Posterior cingulate gyrus (tissue), 11 donors: Measurements from ENCODE around the gene LRRC75A.
A peak's percentile ranks its signal among the peaks of the same experiment; 100 is the strongest.

Source experiments
- DNase-seq, 10 donors: peaks; one replicate each; pipeline versions ENCODE4 v3.0.0 to v3.0.0-alpha.2; 2020 to 2021; ENCODE audit warnings: mixed read lengths in 3 of 10
- intact Hi-C: fragments of 100-400 bp; cut with DNase I; formaldehyde crosslinking; loops from one replicate; pipeline ENCODE4 v1.15.1; 2023

Gene LRRC75A

GRCh38 chr17:16474012-16474725, 17.8 kb downstream of the LRRC75A start:
- DNase-seq: peak in 1 of 10 donors; percentile 42
- intact Hi-C loops: no loop called here

GRCh38 chr17:16473044-16474011, 18.7 kb downstream of the LRRC75A start:
- DNase-seq: peak in 1 of 10 donors; percentile 67
- intact Hi-C loops: no loop called here

- intact Hi-C loops: no loop called here
- no peak for DNase-seq
Observed at GRCh38 chr17:16472539-16472938, 19.5 kb downstream of the LRRC75A start.

- intact Hi-C loops: no loop called here
- peak in 2 of 10 donors; percentile 11 to 52 for DNase-seq
Observed at GRCh38 chr17:16471295-16471694, 20.7 kb downstream of the LRRC75A start.

- DNase-seq: peak in 3 of 10 donors; percentile 33 to 74 (median 35)
- intact Hi-C loops: no loop called here
Observed at GRCh38 chr17:16470265-16470664, 21.7 kb downstream of the LRRC75A start.

GRCh38 chr17:16468428-16468992, 23.5 kb downstream of the LRRC75A start:
- no peak for DNase-seq
- intact Hi-C loops: no loop called here

- DNase-seq: no peak
- intact Hi-C loops: no loop called here
Observed at GRCh38 chr17:16467886-16468285, 24.1 kb downstream of the LRRC75A start.

GRCh38 chr17:16467044-16467443, 24.9 kb downstream of the LRRC75A start:
- DNase-seq: no peak
- intact Hi-C loops: no loop called here

- intact Hi-C loops: no loop called here
- no peak for DNase-seq
Observed at GRCh38 chr17:16466407-16466806, 25.6 kb downstream of the LRRC75A start.

GRCh38 chr17:16465861-16466338, 26.1 kb downstream of the LRRC75A start:
- intact Hi-C loops: no loop called here
- peak in 1 of 10 donors; percentile 59 for DNase-seq

GRCh38 chr17:16465052-16465312, 27.0 kb downstream of the LRRC75A start:
- intact Hi-C loops: no loop called here
- DNase-seq: no peak

GRCh38 chr17:16464303-16465051, 27.5 kb downstream of the LRRC75A start:
- intact Hi-C loops: no loop called here
- peak in 1 of 10 donors; percentile 60 for DNase-seq

GRCh38 chr17:16463358-16464302, 28.4 kb downstream of the LRRC75A start:
- intact Hi-C loops: no loop called here
- peak in 8 of 10 donors; percentile 48 to 95 (median 66) for DNase-seq

GRCh38 chr17:16462070-16462864, 29.7 kb downstream of the LRRC75A start:
- DNase-seq: peak in 1 of 10 donors; percentile 56
- intact Hi-C loops: no loop called here

- intact Hi-C loops: no loop called here
- no peak for DNase-seq
Observed at GRCh38 chr17:16461606-16461866, 30.5 kb downstream of the LRRC75A start.

- peak in 1 of 10 donors; percentile 67 for DNase-seq
- intact Hi-C loops: no loop called here
Observed at GRCh38 chr17:16460796-16461605, 31.0 kb downstream of the LRRC75A start.

GRCh38 chr17:16459855-16460550, 32.0 kb downstream of the LRRC75A start:
- intact Hi-C loops: no loop called here

More at GRCh38 chr17:16459855-16460550, 32.0 kb downstream of the LRRC75A start:
- DNase-seq: no peak
